Trophoblast cell (in vitro differentiated cells and primary cell): ENCODE results near the gene PRTN3.

Source experiments
- DNase-seq, 2 donors: peaks; one replicate each; pipeline ENCODE4 v3.0.0-alpha.2; 2016
- H2AFZ ChIP-seq: 2 replicates; pipeline ENCODE4 v1.6.1; 2013; ENCODE audit warnings: low read length, moderate library complexity, mild to moderate bottlenecking; ENCODE audit not compliant: insufficient read depth, poor library complexity
- H2AK5ac ChIP-seq: 2 replicates; pipeline ENCODE4 v1.6.1; 2013; ENCODE audit warnings: mild to moderate bottlenecking, low read length
- H2BK120ac ChIP-seq: 2 replicates; pipeline ENCODE4 v1.6.1; 2013; ENCODE audit warnings: low read length, mild to moderate bottlenecking, moderate library complexity; ENCODE audit not compliant: insufficient read depth, poor library complexity
- H2BK12ac ChIP-seq: 2 replicates; pipeline ENCODE4 v1.6.1; 2013; ENCODE audit warnings: mild to moderate bottlenecking, low read length, moderate library complexity
- H2BK5ac ChIP-seq: 2 replicates; pipeline ENCODE4 v1.6.1; 2013; ENCODE audit warnings: low read length, low read depth, moderate library complexity, mild to moderate bottlenecking; ENCODE audit not compliant: poor library complexity
- H3K14ac ChIP-seq: 2 replicates; pipeline ENCODE4 v1.6.1; 2013; ENCODE audit warnings: mild to moderate bottlenecking, low read length
- H3K18ac ChIP-seq: 2 replicates; pipeline ENCODE4 v1.6.1; 2013; ENCODE audit warnings: mild to moderate bottlenecking, low read length
- H3K23ac ChIP-seq: 2 replicates; pipeline ENCODE4 v1.6.1; 2013; ENCODE audit warnings: low read length
- H3K27ac ChIP-seq: 2 replicates; pipeline ENCODE4 v1.5.1; 2013; ENCODE audit warnings: low read depth, mild to moderate bottlenecking, inconsistent platforms, low read length, moderate library complexity
- H3K27me3 ChIP-seq: 2 replicates; pipeline ENCODE4 v1.6.1; 2013; ENCODE audit warnings: inconsistent platforms, mild to moderate bottlenecking, low read length, moderate library complexity; ENCODE audit not compliant: insufficient read depth
- H3K36me3 ChIP-seq, 2 experiments: 1 replicate in 1 of 2; 2 replicates in 1 of 2; pipeline ENCODE4 v1.6.1; 2013; ENCODE audit warnings: low read length in 2 of 2, mild to moderate bottlenecking in 2 of 2, moderate library complexity in 1 of 2; ENCODE audit not compliant: insufficient read depth in 2 of 2, control insufficient read depth in 1 of 2
- H3K4ac ChIP-seq: 2 replicates; pipeline ENCODE4 v1.6.1; 2013; ENCODE audit warnings: low read depth, mild to moderate bottlenecking, low read length, moderate library complexity
- H3K4me1 ChIP-seq, 2 experiments: 1 replicate in 1 of 2; 2 replicates in 1 of 2; pipeline ENCODE4 v1.6.1; 2013; ENCODE audit warnings: low read length in 2 of 2, mild to moderate bottlenecking in 2 of 2, moderate library complexity in 1 of 2; ENCODE audit not compliant: insufficient read depth in 2 of 2, control insufficient read depth in 1 of 2
- H3K4me2 ChIP-seq: 2 replicates; pipeline ENCODE4 v1.6.1; 2013; ENCODE audit warnings: inconsistent platforms, mild to moderate bottlenecking, low read length, moderate library complexity
- H3K4me3 ChIP-seq: 2 replicates; pipeline ENCODE4 v1.5.1; 2013; ENCODE audit warnings: mild to moderate bottlenecking, low read depth, low read length, inconsistent platforms
- H3K79me1 ChIP-seq: one replicate; pipeline ENCODE4 v1.6.1; 2013; ENCODE audit warnings: low read length
- H3K79me2 ChIP-seq: 2 replicates; pipeline ENCODE4 v1.6.1; 2013; ENCODE audit warnings: low read length, mild to moderate bottlenecking; ENCODE audit not compliant: control insufficient read depth, insufficient read depth, poor library complexity
- H3K9ac ChIP-seq: 2 replicates; pipeline ENCODE4 v1.6.1; 2013; ENCODE audit warnings: mild to moderate bottlenecking, low read length
- H3K9me3 ChIP-seq: 2 replicates; pipeline ENCODE4 v1.6.1; 2013; ENCODE audit warnings: low read depth, mild to moderate bottlenecking, control low read depth, inconsistent platforms, low read length; ENCODE audit not compliant: insufficient read depth
- H4K12ac ChIP-seq: 2 replicates; pipeline ENCODE4 v1.6.1; 2013; ENCODE audit warnings: low read depth, mild to moderate bottlenecking, low read length, moderate library complexity
- H4K8ac ChIP-seq: 2 replicates; pipeline ENCODE4 v1.6.1; 2013; ENCODE audit warnings: low read depth, mild to moderate bottlenecking, low read length, moderate library complexity
- H4K91ac ChIP-seq: one replicate; pipeline ENCODE4 v1.6.1; 2013; ENCODE audit warnings: low read depth, mild to moderate bottlenecking, low read length, moderate library complexity
- WGBS: extraction: QIAGEN DNeasy Blood & Tissue Kit; methylation state at CpG from one replicate; pipeline ENCODE4 v1.1.7; 2013; ENCODE audit warnings: missing lambda C conversion rate; ENCODE audit not compliant: insufficient read length, insufficient coverage; ENCODE audit errors: extremely low coverage; 5-methylcytosine and 5-hydroxymethylcytosine counted together

The PRTN3 gene

DNA sequence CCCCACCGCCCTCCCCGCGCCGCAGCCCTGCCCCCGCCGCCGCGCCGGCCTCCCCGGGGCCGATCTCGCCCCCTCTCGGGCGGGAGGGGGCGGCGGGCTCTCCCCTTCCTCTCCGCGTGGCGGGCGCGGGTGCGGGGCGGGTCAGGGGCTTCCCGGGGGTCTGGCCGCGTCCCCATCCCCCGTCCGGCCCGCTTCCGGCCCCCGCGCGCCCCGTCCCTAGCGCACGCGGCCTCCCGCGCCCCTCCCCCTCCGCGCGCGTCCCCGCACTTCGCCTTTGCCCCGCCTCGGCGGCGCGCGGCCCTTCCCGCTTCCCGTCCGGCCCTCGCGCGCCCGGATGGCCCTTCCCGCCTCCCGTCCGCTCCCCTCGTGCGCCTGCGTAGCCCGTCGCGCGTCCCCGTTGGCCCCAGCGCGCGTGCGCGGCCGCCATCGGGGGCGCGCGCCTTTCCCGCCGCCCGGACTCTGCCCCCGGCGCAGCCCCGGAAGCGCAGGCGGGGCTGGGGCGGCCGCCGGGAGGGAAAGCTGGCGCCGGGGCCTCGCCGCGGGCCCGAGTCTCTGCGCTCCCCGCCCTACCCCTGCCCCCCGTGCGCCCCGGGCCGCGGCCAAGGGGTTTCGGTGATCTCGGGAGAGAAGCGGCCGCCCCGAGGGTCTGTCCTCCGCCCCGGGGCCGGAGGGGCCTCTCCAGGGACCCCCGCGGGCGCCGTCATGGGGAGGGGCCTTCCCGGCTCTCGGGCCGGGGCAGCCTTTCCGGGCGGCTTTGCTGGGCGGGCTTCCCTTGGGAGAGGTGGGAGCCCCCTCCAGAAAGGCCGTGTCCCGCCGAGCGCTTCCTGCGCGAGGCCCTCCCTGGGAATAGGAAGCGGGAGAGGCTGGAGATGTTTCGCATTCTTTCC is 43.0 kb upstream of the PRTN3 start:
- Histone ChIP-seq H3K27me3 (no peaks in the 10 kb centered on the region), H3K18ac (peak overlapping the region; percentile 79), H2AFZ (no peak overlapping the region), H3K14ac (peak overlapping the region; percentile 93), H3K9me3 (no peaks in the 10 kb centered on the region), H4K8ac (peak overlapping the region; percentile 51), H3K79me1 (peaks cover 23% of the 10 kb centered on the region), H3K4me1 (peaks cover 28 to 30% of the 10 kb centered on the region in 2 experiments), H3K36me3 (peaks cover 37 to 41% of the 10 kb centered on the region in 2 experiments), H3K9ac (peak overlapping the region; percentile 98), H3K79me2 (peaks cover 48% of the 10 kb centered on the region), H3K4me3 (peak overlapping the region; percentile 98), H3K4me2 (peak overlapping the region; percentile 91), H2BK5ac (peak overlapping the region; percentile 90), H3K23ac (no peak overlapping the region), H4K12ac (no peak overlapping the region), H2BK120ac (peak overlapping the region; percentile 69), H2BK12ac (no peak overlapping the region), H4K91ac (peak overlapping the region; percentile 94), H3K27ac (peak overlapping the region; percentile 98), H3K4ac (peak overlapping the region; percentile 100), H2AK5ac (peak overlapping the region; percentile 86)
- DNase-seq: peak; percentile 73 to 92
- no CpG with 5 or more reads among the region's 129 CpGs for WGBS

DNA sequence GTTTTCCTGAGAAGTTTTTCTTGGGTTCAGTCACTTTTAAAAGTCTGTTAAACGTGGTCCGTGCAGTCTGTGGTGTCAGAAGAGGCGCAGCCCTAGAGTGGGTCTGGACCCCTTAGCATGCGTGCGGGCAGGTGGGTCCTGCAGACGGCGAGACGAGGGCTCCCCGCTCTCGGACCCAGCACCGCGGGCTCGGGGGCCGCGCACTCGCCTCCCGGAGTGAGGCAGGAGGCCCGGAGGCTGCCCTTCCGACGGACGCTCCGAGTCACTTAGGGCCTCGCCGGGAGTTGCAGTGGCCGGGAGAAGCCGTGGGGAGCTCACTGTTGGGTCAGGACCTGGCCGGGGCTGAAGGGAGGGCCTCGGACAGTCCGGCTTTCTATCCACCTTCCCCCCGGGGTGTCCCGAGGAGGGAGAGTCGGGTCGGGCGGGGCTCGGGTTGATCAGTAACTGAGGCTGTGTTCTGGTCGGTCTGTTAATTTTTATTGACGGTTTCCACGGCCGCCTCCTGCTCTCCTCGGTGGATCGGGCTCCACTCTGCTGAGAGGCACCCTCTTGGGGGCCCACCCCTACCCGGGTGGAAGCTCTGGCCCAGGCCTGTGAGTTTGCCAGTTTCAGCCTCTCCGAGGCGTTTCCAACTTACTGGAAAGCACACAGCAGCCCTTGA is 42.3 kb upstream of the PRTN3 start:
- no CpG with 5 or more reads among the region's 44 CpGs for WGBS
- H3K4me2 ChIP-seq: peak overlapping the region; percentile 91
- DNase-seq: peak in 1 of 2 donors; percentile 28
- H3K79me2 ChIP-seq: peaks cover 55% of the 10 kb centered on the region
- no peak overlapping the region for H3K23ac ChIP-seq
- H3K27me3 ChIP-seq: no peaks in the 10 kb centered on the region
- no peaks in the 10 kb centered on the region for H3K9me3 ChIP-seq
- H3K4me3 ChIP-seq: peak overlapping the region; percentile 98
- peak overlapping the region; percentile 47 for H4K12ac ChIP-seq
- H3K27ac ChIP-seq: peak overlapping the region; percentile 98
- peak overlapping the region; percentile 94 for H4K91ac ChIP-seq
- peak overlapping the region; percentile 69 for H2BK120ac ChIP-seq
- H3K14ac ChIP-seq: peak overlapping the region; percentile 93
- peaks cover 23% of the 10 kb centered on the region for H3K79me1 ChIP-seq
- H3K4ac ChIP-seq: peak overlapping the region; percentile 100
- peaks cover 45 to 49% of the 10 kb centered on the region in 2 experiments for H3K36me3 ChIP-seq
- H2BK12ac ChIP-seq: no peak overlapping the region
- peak overlapping the region; percentile 5 for H2AFZ ChIP-seq
- H4K8ac ChIP-seq: peak overlapping the region; percentile 51
- peak overlapping the region; percentile 90 for H2BK5ac ChIP-seq
- peak overlapping the region; percentile 79 for H3K18ac ChIP-seq
- peak overlapping the region; percentile 98 for H3K9ac ChIP-seq
- H2AK5ac ChIP-seq: peak overlapping the region; percentile 86
- peaks cover 28 to 30% of the 10 kb centered on the region in 2 experiments for H3K4me1 ChIP-seq

DNA sequence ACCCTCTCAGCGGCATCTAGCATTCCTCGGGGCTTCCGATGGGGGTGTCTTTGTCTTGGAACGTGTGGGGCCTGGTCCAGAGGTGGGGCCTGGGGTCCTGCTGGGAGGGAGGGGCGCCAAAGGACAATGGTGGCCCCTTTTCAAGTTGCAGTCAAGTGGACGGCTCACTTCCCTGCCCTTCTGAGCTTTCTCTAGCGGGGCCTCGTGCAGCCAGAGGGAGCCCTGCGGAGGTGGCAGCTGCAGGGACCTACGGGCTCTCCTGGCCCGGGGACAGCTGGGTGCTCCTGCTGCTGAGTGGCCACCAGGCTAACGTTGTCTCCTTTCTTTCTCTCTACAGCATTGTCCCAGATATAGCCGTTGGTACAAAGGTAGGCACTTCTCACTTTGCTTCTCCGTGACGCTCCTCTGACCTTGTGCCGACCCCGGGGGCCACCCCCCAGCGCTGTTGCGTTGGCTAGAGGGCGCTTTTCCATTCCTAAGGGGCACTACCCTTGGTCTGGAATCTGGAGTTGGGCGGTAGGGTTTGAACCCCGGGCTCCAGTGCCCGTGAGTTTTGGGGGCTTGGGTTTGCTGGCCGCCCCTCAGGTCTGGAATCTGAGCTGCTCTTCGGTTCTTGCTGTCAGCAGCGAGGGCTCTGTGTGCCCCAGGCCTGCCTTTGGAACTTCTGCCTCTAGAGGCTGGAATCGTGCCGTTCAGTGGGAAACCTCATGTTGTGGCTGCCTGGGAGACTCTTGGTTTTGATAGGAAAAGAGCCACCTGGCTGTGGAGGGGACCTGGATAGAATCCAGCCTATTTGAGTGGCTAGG is 41.5 kb upstream of the PRTN3 start:
- peaks cover 28 to 30% of the 10 kb centered on the region in 2 experiments for H3K4me1 ChIP-seq
- H3K27me3 ChIP-seq: no peaks in the 10 kb centered on the region
- H3K4me2 ChIP-seq: peak overlapping the region; percentile 91
- peak overlapping the region; percentile 98 for H3K9ac ChIP-seq
- peaks cover 62% of the 10 kb centered on the region for H3K79me2 ChIP-seq
- no peak overlapping the region for H4K8ac ChIP-seq
- no peak overlapping the region for H3K23ac ChIP-seq
- H2BK12ac ChIP-seq: no peak overlapping the region
- no peaks in the 10 kb centered on the region for H3K9me3 ChIP-seq
- peaks cover 53 to 56% of the 10 kb centered on the region in 2 experiments for H3K36me3 ChIP-seq
- peak overlapping the region; percentile 98 for H3K4me3 ChIP-seq
- H2AFZ ChIP-seq: peak overlapping the region; percentile 10
- WGBS: no CpG with 5 or more reads among the region's 28 CpGs
- DNase-seq: peak; percentile 55 to 79
- peak overlapping the region; percentile 69 for H2BK120ac ChIP-seq
- no peak overlapping the region for H3K18ac ChIP-seq
- H3K14ac ChIP-seq: peak overlapping the region; percentile 93
- peak overlapping the region; percentile 90 for H2BK5ac ChIP-seq
- peak overlapping the region; percentile 33 for H4K91ac ChIP-seq
- H3K4ac ChIP-seq: peak overlapping the region; percentile 100
- H2AK5ac ChIP-seq: peak overlapping the region; percentile 25
- H3K79me1 ChIP-seq: peaks cover 23% of the 10 kb centered on the region
- peak overlapping the region; percentile 98 for H3K27ac ChIP-seq
- H4K12ac ChIP-seq: peak overlapping the region; percentile 20
